Right atrium auricular region (tissue), 2 donors: ENCODE results near the gene MORN5. TPM values are rescaled to one million over a fixed set of nuclear protein-coding genes. Genes with fewer than 3 reads are reported as not detected.

ENCODE experiments used
- DNase-seq: peaks from one replicate; pipeline ENCODE4 v3.0.0-alpha.2; 2019; ENCODE audit warnings: low spot score
- H3K27ac ChIP-seq, 2 donors: fragments of 200-600 bp; sonication (generic); 1 replicate in 1 of 2; 2 replicates in 1 of 2; pipeline ENCODE4 v1.5.1; 2016 to 2019
- H3K27me3 ChIP-seq, 2 donors: fragments of 200-600 bp; sonication (generic); one replicate each; pipeline versions ENCODE4 v1.5.1 to v1.6.0; 2017 to 2019
- H3K36me3 ChIP-seq: fragments of 200-600 bp; sonication (generic); one replicate; pipeline ENCODE4 v1.5.1; 2016
- H3K4me1 ChIP-seq, 2 donors: fragments of 200-600 bp; sonication (generic); one replicate each; pipeline versions ENCODE4 v1.5.1 to v1.6.0; 2017 to 2019
- H3K4me3 ChIP-seq, 2 donors: fragments of 200-600 bp; sonication (generic); 1 replicate in 1 of 2; 2 replicates in 1 of 2; pipeline ENCODE4 v1.5.1; 2017 to 2019; ENCODE audit warnings: mild to moderate bottlenecking in 1 of 2, moderate library complexity in 1 of 2
- H3K9me3 ChIP-seq, 2 donors: fragments of 200-600 bp; sonication (generic); one replicate each; pipeline ENCODE4 v1.5.1; 2019
- CTCF ChIP-seq, 2 donors: fragments of 200-600 bp; sonication (generic); IDR thresholded peaks; one replicate each; pipeline ENCODE4 v1.5.1; 2019; ENCODE audit warnings: antibody characterized with exemption in 2 of 2
- total RNA-seq, 2 donors: library from RNA; depleted of rRNA; stranded (reverse); fragments of >200 nt; gene quantifications; one replicate each; pipeline ENCODE4 v1.1.0, GENCODE V29; 2016

Gene MORN5
- total RNA-seq, 2 donors from 2014 or later = not detected

DNA sequence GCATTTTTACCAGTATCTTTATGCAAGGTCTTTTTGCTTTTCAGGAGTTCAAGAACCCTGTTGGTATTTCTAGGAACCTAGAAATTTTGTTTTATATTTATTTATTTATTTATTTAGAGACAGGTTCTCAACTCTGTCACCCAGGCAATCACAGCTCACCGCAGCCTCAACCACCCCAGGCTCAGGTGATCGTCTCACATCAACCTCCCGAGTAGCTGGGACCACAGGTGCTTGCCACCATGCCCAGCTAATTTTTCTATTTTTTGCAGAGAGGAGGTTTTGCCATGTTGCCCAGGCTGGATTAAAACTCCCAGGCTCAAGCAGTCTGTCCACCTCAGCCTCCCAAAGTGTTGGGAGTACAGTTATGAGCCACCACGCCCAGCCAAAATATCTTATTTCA, 36.2 kb downstream of the MORN5 start:
- DNase-seq = no peak
- no peaks in the 10 kb centered on the region for H3K36me3 ChIP-seq
- no peaks in the 10 kb centered on the region for H3K4me1 ChIP-seq
- H3K9me3 ChIP-seq = no peaks in the 10 kb centered on the region
- H3K27me3 ChIP-seq = no peaks in the 10 kb centered on the region
- no peak for TF ChIP-seq CTCF (IDR thresholded peaks at IDR 0.05)
- no peak overlapping the region for H3K4me3 ChIP-seq
- H3K27ac ChIP-seq = no peak overlapping the region

DNA sequence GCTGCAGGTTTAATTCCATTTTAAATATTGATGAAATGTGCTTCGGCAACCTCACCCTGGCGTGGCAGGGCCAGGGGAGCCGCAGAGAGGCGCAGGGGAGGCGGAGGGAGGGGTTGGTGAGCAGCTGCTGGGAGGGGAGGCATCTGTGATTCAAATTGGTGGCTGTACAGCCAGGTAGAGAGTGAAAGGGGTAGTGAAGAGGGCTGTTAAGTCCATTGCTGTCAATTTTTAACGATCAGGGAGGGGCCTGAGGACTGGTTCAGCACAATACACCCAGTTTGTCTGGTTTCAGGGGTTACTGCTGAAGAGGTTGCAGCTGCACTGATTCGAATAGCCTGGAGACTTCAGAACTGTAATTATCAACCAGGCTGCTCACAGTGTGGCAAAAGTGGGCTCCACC, 37.7 kb downstream of the MORN5 start:
- H3K4me1 ChIP-seq = no peaks in the 10 kb centered on the region
- no peak for TF ChIP-seq CTCF (IDR thresholded peaks at IDR 0.05)
- H3K9me3 ChIP-seq = no peaks in the 10 kb centered on the region
- no peak for DNase-seq
- H3K36me3 ChIP-seq = no peaks in the 10 kb centered on the region
- H3K27me3 ChIP-seq = no peaks in the 10 kb centered on the region
- H3K27ac ChIP-seq = no peak overlapping the region
- H3K4me3 ChIP-seq = no peak overlapping the region

DNA sequence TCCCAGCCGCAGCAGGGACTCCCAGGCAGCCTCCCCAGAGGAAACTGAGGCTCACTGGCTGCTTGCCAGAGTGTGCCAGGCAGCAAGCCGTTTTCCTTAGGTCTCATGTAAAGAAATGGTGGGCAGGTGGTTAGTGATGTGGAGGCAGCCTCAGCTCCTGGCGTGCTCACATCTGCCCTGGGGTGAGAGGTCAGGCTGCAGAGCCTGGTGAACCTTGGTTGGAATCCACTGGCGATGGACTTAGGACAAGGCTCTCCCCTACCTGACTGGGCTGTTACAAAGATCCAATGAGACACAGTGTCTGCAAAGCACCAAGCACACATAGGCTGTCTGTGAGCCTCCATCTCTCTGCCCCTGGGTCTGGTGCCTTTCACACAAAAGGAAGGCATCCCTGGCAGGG, 38.2 kb downstream of the MORN5 start:
- no peak overlapping the region for H3K27ac ChIP-seq
- no peaks in the 10 kb centered on the region for H3K36me3 ChIP-seq
- H3K27me3 ChIP-seq = no peaks in the 10 kb centered on the region
- no peak for TF ChIP-seq CTCF (IDR thresholded peaks at IDR 0.05)
- no peaks in the 10 kb centered on the region for H3K4me1 ChIP-seq
- no peak for DNase-seq
- no peaks in the 10 kb centered on the region for H3K9me3 ChIP-seq
- H3K4me3 ChIP-seq = no peak overlapping the region

DNA sequence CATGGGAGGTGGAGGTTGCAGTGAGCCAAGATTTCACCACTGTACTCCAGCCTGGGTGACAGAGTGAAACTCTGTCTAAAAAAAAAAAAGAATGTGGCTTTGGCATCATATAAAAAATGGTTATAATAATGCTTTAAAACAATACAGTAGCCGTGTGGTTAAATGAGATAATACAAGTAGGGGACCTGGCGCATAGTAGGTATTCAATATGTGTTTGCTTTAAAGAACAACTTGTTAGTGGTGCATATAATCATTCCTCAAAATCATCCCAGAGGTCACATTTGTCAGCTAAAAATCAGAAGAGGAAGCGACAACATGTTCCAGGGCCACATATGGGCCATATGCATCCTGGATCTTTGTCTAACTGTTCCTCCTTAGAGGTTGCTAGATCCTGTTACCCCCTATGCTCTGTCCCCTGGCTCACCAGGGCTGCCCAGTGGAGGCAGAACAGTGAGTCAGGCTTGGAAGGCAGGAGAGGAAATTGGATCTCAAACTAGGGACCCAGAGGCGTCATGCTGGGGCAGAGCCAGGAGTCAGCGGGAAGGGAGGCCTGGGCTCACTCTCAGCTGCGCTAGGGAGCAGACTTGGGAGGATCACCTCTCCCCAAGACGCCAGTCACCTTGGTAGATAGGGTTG, 41.4 kb downstream of the MORN5 start:
- DNase-seq = no peak
- no peak overlapping the region for H3K27ac ChIP-seq

DNA sequence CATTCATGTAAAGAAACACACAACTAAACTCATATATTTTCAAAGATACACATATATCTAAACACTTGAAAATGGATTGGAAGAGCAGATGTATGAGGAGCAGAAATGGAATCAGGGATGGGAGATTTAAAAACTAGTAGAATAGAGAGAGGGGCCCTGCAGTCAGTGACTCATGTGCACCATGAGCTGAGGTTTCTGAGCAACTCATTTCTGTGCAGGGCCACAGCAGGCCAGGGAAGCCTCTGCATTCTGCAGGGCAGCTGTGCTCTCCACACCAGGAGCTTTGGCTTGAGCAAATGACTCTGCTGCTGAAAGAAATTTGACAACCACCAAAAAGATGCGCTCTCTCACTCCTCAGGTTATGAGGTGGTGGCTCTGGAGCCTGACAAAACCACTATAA, 41.9 kb downstream of the MORN5 start:
- Histone ChIP-seq H3K36me3 (no peaks in the 10 kb centered on the region), H3K27me3 (no peaks in the 10 kb centered on the region), H3K27ac (no peak overlapping the region), H3K4me1 (no peaks in the 10 kb centered on the region), H3K9me3 (no peaks in the 10 kb centered on the region), H3K4me3 (no peak overlapping the region)
- no peak for DNase-seq
- no peak for TF ChIP-seq CTCF (IDR thresholded peaks at IDR 0.05)

More for the DNA sequence above, 41.4 kb downstream of the MORN5 start:
- Histone ChIP-seq H3K27me3 (no peaks in the 10 kb centered on the region), H3K4me1 (no peaks in the 10 kb centered on the region), H3K9me3 (no peaks in the 10 kb centered on the region), H3K4me3 (no peak overlapping the region), H3K36me3 (no peaks in the 10 kb centered on the region)
- TF ChIP-seq CTCF (IDR thresholded peaks at IDR 0.05) = no peak

DNA sequence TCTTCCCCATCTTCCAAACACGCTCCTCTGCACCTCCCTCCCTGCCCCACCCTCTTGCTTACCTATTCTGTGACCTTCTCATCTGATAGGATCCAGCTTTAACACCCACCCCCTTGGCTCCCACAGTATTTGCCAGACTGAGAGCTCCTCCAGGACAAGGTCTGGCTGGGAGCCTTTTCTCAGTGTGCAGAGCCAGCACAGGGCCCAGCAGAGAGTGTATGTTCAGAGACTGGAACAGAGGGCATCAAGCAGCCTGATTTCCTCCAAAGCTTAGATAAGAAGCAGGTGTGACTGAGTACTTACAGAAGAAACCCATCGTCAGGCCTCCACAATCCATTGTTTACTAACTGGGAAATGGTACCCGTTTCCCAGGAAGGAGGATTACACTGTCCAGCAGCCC, 42.4 kb downstream of the MORN5 start:
- Histone ChIP-seq H3K36me3 (no peaks in the 10 kb centered on the region), H3K4me1 (no peaks in the 10 kb centered on the region), H3K4me3 (no peak overlapping the region), H3K9me3 (no peaks in the 10 kb centered on the region), H3K27me3 (no peaks in the 10 kb centered on the region), H3K27ac (no peak overlapping the region)
- DNase-seq = no peak
- TF ChIP-seq CTCF (IDR thresholded peaks at IDR 0.05) = no peak
